Measurements from ENCODE around the gene ATP7A. TPM values are rescaled to one million over a fixed set of nuclear protein-coding genes. Genes with fewer than 3 reads are reported as not detected.

Gene ATP7A
- total and polyA plus RNA-seq, 2 donors (not counting 3 experiments of a cell fraction or from before 2014, with no cell fraction given) = 3.1 to 8.8 TPM

DNA sequence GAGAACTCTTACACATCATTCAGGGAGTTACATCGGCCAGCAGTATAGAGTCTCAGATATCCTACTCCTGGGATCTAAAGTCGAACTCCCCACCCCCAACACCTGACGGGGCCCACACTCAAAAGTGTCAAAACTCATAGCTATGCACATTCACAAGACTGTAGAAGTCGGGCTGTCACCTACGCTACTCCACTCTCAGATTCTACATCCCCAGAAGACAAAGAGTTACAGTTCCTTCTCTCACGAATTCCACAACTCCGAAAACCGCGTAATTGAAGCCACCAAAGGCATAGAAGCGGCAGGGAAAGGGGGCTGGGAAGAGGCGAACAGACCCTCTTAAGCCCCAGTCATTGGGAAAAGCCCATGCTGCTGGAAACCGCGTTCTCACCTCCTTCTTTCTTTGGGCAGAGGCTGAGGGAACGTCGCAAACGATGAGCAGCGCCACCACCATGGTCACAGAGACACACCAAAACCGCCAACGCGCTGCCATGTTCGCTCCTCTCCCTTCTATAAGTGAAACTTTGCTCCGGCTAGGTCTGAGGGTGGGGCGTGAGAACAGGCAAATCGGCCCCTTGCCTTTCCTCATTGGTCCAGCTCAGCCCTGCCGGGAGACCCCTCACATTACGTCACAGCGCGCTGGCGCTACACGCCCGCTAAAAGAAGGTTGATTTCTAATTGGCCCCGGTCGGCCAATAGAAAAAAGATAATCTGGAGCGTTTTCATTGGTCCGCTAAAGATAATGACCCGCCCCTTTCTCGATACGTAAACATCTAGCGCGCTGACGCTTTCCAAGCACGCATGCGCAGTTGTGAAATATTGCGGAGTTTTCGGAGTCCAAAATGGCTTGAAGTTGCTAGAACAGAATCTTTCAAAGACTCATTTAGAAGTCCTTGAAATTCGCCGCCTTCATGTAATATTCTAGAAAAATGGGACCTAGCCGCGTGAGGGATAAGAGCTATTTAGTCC, 15.3 kb upstream of the ATP7A start, which contains the start of gene MAGT1:
MAGT1 (minus strand) TSS at position 515 of the 966 bp plus-strand sequence; CDS start at position 490, 25 bp downstream.
- CTCF ChIA-PET = interaction anchor here (0.6 to 1.7 kb wide), 3 partner anchors 9 to 130 kb away, joined by 3 to 6 read pairs (median 4); no protein-coding TSS in a partner anchor
- Histone ChIP-seq H3K4me2 (ENCODE audit: insufficient read depth, low read length) (peak within 1 kb of the TSS; percentile 99), H3K27me3 (ENCODE audit: control insufficient read depth in 2 of 2, insufficient read depth in 2 of 2, low read length in 2 of 2) (no peaks in the 10 kb centered on the region), H3K9me1 (replicated peaks; ENCODE audit: control insufficient read depth, extremely low read depth, insufficient read depth, low read length) (no peaks in the 10 kb centered on the region), H3K36me3 (ENCODE audit: control insufficient read depth in 2 of 2, extremely low read depth in 1 of 2, insufficient read depth in 2 of 2, low read length in 2 of 2) (no peaks in the 10 kb centered on the region), H2AFZ (ENCODE audit: low read depth, low read length) (peak within 1 kb of the TSS; percentile 17), H3K9ac (replicated peaks; ENCODE audit: extremely low read depth, insufficient read depth, low read length) (peak within 1 kb of the TSS; percentile 97), H3K4me1 (ENCODE audit: control insufficient read depth, extremely low read depth, insufficient read depth, low read length) (peaks cover 5% of the 10 kb centered on the region), H3K4me3 (replicated peaks in 1 of 3; ENCODE audit: insufficient read depth in 1 of 3, low read depth in 1 of 3, low read length in 3 of 3) (peak within 1 kb of the TSS; percentile 65 to 91 (median 91)), H4K20me1 (replicated peaks; ENCODE audit: control insufficient read depth, extremely low read depth, insufficient read depth, low read length) (no peaks in the 10 kb centered on the region), H3K27ac (ENCODE audit: insufficient read depth, low read depth, low read length) (peak within 1 kb of the TSS; percentile 87), H3K9me3 (replicated peaks; ENCODE audit: control insufficient read depth, insufficient read depth, low read length) (no peaks in the 10 kb centered on the region), H3K79me2 (ENCODE audit: control insufficient read depth, insufficient read depth, low read length) (peaks cover 50% of the 10 kb centered on the region)
- DNase-seq (ENCODE audit: low read depth, low spot score) (peak; percentile 97), FAIRE-seq (peak; percentile 93)
- peak; percentile 41 for TF ChIP-seq POLR2AphosphoS5 (IDR thresholded peaks at IDR 0.05; ENCODE audit: insufficient read depth, low read depth, low read length)
- TF ChIP-seq POLR2A (IDR thresholded peaks at IDR 0.05; ENCODE audit: low read depth, low read length) = peak; percentile 77
- no peak for TF ChIP-seq FOS (IDR thresholded peaks at IDR 0.05; ENCODE audit: borderline replicate concordance, insufficient read depth, low read length)
- no peak for TF ChIP-seq GATA2 (IDR thresholded peaks at IDR 0.05; ENCODE audit: insufficient read depth, insufficient read length, low read depth, low read length)
- TF ChIP-seq JUN (IDR thresholded peaks at IDR 0.05; ENCODE audit: borderline replicate concordance, insufficient read depth, insufficient read length, low read depth) = no peak
- TF ChIP-seq MYC (IDR thresholded peaks at IDR 0.05; ENCODE audit: low read depth, low read length) = no peak
- POLR2A ChIA-PET = interaction anchor here (0.6 kb wide), 2 partner anchors 15 to 452 kb away, joined by 3 to 5 read pairs; partner anchors contain the start of gene ATP7A
- BruUV-seq (replicated peaks) = TSS peak; percentile 70
- intact Hi-C loops (cut with micrococcal nuclease) = loop anchor here (1.0 to 10.0 kb wide), 6 partner anchors 127 to 1723 kb away; partner anchors contain the start of gene PBDC1
- dilution Hi-C loops (cut with MboI; ENCODE audit: extremely low pct_ligation_motif_present, low sequenced_read_pairs) = no loop called here
